HG02885 (cell line): Measurements from ENCODE around the gene SF3B3.

Source experiments
- ATAC-seq: cut with Tn5 transposase; IDR thresholded peaks from one replicate; pipeline ENCODE4 v1.9.1; 2021; ENCODE audit warnings: mild to moderate bottlenecking; ENCODE audit not compliant: unreplicated experiment, poor library complexity

SF3B3 gene

GRCh38 chr16:70523743-70524398, at the start of gene SF3B3:
TSS of gene SF3B3 (plus strand) at chr16:70523816. CDS start at chr16:70526657, 2,841 bp downstream.
- peak; percentile 46 for ATAC-seq

- ATAC-seq, result no peak
These were observed 49.1 kb upstream of the SF3B3 start for GRCh38 chr16:70474320-70475053.

- ATAC-seq, result no peak
These were observed 48.4 kb upstream of the SF3B3 start for GRCh38 chr16:70475054-70475871.

- ATAC-seq, result peak; percentile 85
These were observed 47.2 kb upstream of the SF3B3 start for GRCh38 chr16:70476272-70477020.

- ATAC-seq, result no peak
These were observed 45.4 kb upstream of the SF3B3 start for GRCh38 chr16:70478169-70478568.

- no peak for ATAC-seq
These were observed 44.7 kb upstream of the SF3B3 start for GRCh38 chr16:70478912-70479341.

GRCh38 chr16:70480127-70481105, 43.2 kb upstream of the SF3B3 start:
- no peak for ATAC-seq

GRCh38 chr16:70481929-70482536, 41.6 kb upstream of the SF3B3 start:
- ATAC-seq, result no peak

GRCh38 chr16:70482624-70483023, 41.0 kb upstream of the SF3B3 start:
- no peak for ATAC-seq

- ATAC-seq, result peak; percentile 62
These were observed 40.2 kb upstream of the SF3B3 start for GRCh38 chr16:70483426-70483825.

- no peak for ATAC-seq
These were observed 38.7 kb upstream of the SF3B3 start for GRCh38 chr16:70484867-70485266.

- ATAC-seq, result no peak
These were observed 33.4 kb upstream of the SF3B3 start for GRCh38 chr16:70490261-70490660.

- no peak for ATAC-seq
These were observed 29.8 kb upstream of the SF3B3 start for GRCh38 chr16:70493802-70494201.

GRCh38 chr16:70494202-70494770, 29.3 kb upstream of the SF3B3 start:
- ATAC-seq, result no peak

- ATAC-seq, result no peak
These were observed 28.8 kb upstream of the SF3B3 start for GRCh38 chr16:70494777-70495176.

- ATAC-seq, result no peak
These were observed 28.0 kb upstream of the SF3B3 start for GRCh38 chr16:70495425-70496182.

- no peak for ATAC-seq
These were observed 27.1 kb upstream of the SF3B3 start for GRCh38 chr16:70496513-70496912.

GRCh38 chr16:70508752-70509151, 14.9 kb upstream of the SF3B3 start:
- no peak for ATAC-seq
